Ectodermal cell (in vitro differentiated cells): ENCODE data around the gene ZFP36.
A peak's percentile ranks its signal among the peaks of the same experiment; 100 is the strongest.

Experiments used
- H3K27ac ChIP-seq: 2 replicates; pipeline ENCODE4 v1.7.0; 2013; ENCODE audit warnings: mild to moderate bottlenecking, low read depth, low read length; ENCODE audit not compliant: insufficient read depth, poor library complexity, severe bottlenecking
- H3K27me3 ChIP-seq: 2 replicates; pipeline ENCODE4 v1.7.0; 2013; ENCODE audit warnings: mild to moderate bottlenecking, low read length; ENCODE audit not compliant: insufficient read depth, control insufficient read depth, poor library complexity, severe bottlenecking
- H3K36me3 ChIP-seq: one replicate; pipeline ENCODE4 v1.7.0; 2013; ENCODE audit warnings: low read length; ENCODE audit not compliant: control insufficient read depth, insufficient read depth
- H3K4me1 ChIP-seq: one replicate; pipeline ENCODE4 v1.7.0; 2013; ENCODE audit warnings: low read length; ENCODE audit not compliant: control insufficient read depth, insufficient read depth
- H3K4me3 ChIP-seq: 2 replicates; pipeline ENCODE4 v1.7.0; 2013; ENCODE audit warnings: low read depth, low read length, control low read depth; ENCODE audit not compliant: insufficient read depth
- H3K9me3 ChIP-seq: 2 replicates; pipeline ENCODE4 v1.7.0; 2013; ENCODE audit warnings: mild to moderate bottlenecking, low read length, moderate library complexity; ENCODE audit not compliant: control insufficient read depth
- WGBS, 2 experiments: methylation state at CpG; one replicate each; pipeline ENCODE4 v1.1.7; 2013; ENCODE audit warnings: missing lambda C conversion rate in 2 of 2; 5-methylcytosine and 5-hydroxymethylcytosine counted together

ZFP36 gene

DNA sequence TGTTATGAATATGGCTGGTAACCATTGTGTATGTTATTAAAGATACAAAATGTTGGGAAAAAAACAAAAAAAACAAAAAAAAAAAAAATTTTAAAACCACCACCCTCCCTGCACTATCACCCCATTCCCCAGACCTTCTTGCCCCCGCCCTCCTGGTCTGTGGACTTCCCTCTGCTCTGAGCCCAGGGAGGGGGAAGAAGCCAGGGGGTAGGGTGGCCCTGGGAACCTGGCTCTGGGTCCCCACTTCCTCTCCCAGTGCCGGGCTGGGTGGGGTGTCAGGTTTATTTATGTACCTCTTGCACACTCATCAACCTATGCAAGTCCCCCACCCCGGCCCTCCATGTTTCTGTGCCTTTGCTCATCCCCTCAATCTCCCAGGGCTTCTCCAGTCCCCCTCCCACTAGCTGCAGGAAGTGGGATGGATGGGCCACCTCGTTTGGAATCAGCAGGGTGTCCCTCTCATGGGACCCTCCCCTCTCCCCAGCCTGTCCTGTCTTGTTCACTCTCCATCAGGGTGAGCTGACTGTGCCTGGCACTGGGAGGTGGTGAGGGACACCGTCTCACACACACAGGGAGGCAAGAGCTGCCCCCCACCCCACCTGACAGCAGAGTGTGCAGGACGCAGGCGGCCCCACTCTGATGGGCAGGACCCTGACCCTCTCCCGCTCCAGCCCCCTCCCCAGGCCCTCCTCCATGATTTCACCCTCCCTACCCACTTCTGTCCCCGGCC is 21.6 kb upstream of the ZFP36 start:
- WGBS, 2 experiments = 78 to 88% methylated on average over 9 of the region's 9 CpGs
- no peak overlapping the region for H3K27ac ChIP-seq
- H3K27me3 ChIP-seq = no peaks in the 10 kb centered on the region
- H3K9me3 ChIP-seq = no peaks in the 10 kb centered on the region
- H3K36me3 ChIP-seq = peaks cover 53% of the 10 kb centered on the region
- no peak overlapping the region for H3K4me3 ChIP-seq
- H3K4me1 ChIP-seq = no peaks in the 10 kb centered on the region

DNA sequence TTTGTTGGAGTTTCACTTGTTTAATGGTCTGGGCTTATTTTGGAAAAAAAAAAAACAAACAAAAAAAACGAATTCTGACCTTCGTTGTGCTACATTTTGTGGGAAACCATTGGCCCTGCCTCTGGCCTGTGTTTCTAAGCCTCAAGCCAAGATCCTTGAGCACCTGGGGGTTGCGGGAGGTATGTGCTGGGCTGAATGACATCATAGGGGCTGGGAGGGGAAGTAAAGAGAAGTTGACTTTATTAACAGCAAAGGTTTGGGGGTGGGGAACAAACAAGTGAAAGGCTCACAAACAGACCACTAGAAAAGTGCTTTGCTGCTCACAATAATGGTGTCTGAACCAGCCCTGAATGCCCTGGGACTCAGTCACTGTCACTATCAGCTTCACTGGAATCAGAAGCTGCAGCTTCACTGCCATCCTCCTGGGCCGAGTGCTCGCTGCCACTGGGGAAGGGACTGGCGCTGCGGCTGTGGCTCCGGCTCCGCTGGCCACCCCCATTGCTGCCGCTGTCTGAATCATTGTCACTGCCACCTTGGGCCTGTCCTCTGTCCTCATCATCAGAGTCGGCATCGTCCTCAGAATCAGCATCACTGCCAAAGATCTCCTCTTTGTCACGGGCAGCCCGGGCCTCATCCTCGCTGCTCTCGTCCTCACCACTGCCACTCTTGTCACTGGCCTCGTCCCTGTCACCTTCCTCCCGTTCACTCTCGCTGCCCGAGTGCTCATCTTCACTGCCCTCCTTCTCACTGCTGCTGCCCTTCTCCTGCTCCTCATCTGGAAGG is 20.8 kb upstream of the ZFP36 start:
- H3K36me3 ChIP-seq = peaks cover 46% of the 10 kb centered on the region

DNA sequence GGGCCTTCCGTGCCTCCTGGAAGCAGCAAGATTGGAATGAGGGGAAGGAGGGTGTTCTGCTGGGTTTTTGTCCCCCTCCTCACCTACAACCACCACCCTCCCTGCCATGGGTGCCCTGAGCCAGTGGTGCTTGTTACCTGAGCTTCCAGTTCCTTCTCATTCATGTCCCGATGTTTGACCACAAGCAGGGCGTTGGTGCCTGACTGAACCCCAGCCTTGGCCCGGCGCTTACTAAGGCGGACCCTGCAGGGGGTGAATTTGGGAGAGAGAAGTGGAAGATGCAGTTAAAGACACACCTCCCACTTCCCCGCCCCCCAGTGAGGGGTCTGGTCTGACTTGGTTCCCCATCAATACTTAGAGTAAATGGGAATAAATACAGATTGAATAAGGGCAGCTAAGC is 20.1 kb upstream of the ZFP36 start:
- Histone ChIP-seq H3K4me3 (no peak overlapping the region), H3K4me1 (no peaks in the 10 kb centered on the region), H3K27ac (no peak overlapping the region), H3K36me3 (peaks cover 41% of the 10 kb centered on the region), H3K9me3 (no peaks in the 10 kb centered on the region), H3K27me3 (no peaks in the 10 kb centered on the region)
- 94 to 97% methylated on average over 6 to 7 of the region's 7 CpGs for WGBS, 2 experiments

More for the DNA sequence above, 20.8 kb upstream of the ZFP36 start:
- no peaks in the 10 kb centered on the region for H3K9me3 ChIP-seq
- H3K4me1 ChIP-seq = no peaks in the 10 kb centered on the region
- H3K27me3 ChIP-seq = no peaks in the 10 kb centered on the region
- WGBS, 2 experiments = 91 to 93% methylated on average over 20 of the region's 20 CpGs
- H3K4me3 ChIP-seq = no peak overlapping the region
- H3K27ac ChIP-seq = no peak overlapping the region

DNA sequence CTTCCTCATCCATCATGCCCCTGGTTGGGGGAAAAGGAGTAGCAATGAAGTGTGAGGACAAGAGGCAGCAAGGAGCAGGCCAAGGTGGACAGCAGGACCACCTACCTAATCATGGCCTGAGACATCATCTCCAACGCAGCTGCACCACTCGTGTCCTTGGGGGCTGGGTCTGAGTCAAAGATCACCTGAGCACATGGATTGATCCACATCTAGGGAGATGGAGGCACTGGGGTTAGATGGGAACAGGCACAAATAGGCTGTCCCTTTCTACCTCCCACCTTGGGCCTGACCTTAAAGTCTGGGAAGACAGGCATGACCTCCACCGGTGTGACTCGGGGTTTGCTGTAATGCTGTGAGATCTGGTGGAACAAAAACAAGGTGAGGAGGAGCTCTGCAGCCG is 18.0 kb upstream of the ZFP36 start:
- no peak overlapping the region for H3K4me3 ChIP-seq
- H3K27ac ChIP-seq = no peak overlapping the region
- H3K27me3 ChIP-seq = no peaks in the 10 kb centered on the region
- H3K36me3 ChIP-seq = peaks cover 34% of the 10 kb centered on the region
- no peaks in the 10 kb centered on the region for H3K9me3 ChIP-seq
- 93 to 95% methylated on average over 5 of the region's 5 CpGs for WGBS, 2 experiments
- peaks cover 4% of the 10 kb centered on the region for H3K4me1 ChIP-seq

DNA sequence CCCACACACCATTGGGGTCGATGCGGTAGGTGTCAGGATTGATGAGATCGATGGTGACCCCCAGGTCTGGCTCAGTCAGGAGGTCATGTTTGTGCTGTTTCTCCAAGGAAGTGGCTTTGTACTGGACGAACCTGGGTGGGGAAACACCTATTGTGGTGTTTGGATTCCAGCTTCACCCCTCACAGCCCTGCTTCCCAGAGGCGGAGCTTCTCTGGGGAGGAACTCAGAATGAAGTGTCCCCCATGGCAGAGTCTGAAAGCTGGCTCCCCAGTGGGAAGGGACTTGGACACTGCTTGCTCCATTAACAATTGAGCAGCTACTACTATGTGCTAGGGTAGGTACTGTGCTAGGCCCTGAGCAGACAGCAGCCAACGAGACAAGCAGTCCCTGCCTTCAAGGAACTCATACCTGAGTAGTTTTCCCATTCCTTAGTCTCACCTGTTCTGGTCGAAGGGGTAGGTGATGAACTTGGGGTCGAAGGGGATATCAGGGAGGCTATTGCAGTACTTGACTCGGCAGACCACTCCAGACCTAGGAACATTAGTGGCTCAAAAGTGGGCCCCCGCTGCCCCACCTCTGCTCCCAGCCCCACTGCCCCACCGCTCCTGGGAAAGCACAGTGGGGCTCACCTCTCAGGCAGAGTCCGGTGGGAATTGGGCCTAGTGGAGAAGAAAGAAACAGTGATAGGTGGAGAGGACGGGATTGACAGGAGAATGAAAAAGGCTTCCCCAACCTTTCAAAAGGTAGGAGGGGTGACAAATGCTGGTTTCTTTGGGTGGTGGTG is 16.8 kb upstream of the ZFP36 start:
- Histone ChIP-seq H3K36me3 (peaks cover 34% of the 10 kb centered on the region), H3K4me1 (peaks cover 4% of the 10 kb centered on the region), H3K9me3 (no peaks in the 10 kb centered on the region), H3K27ac (no peak overlapping the region), H3K27me3 (no peaks in the 10 kb centered on the region), H3K4me3 (peak overlapping the region; percentile 97)
- WGBS, 2 experiments = 78 to 82% methylated on average over 13 of the region's 13 CpGs

DNA sequence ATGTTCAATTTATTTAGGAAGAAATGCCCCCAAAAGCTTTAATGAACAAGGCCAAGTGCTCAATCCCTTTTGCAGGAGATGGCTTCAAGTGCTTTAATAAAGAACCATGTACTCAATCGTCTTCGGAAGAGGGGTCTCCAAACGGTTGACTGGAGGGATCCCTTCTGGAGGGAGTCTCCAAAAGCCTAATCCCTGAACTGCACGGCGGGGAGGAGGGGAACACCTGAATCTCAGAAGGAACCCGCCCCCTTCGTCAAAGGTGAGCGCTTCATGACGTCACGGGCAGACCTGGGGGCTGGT is 16.2 kb upstream of the ZFP36 start:
- 1 to 2% methylated on average over 10 of the region's 10 CpGs for WGBS, 2 experiments

DNA sequence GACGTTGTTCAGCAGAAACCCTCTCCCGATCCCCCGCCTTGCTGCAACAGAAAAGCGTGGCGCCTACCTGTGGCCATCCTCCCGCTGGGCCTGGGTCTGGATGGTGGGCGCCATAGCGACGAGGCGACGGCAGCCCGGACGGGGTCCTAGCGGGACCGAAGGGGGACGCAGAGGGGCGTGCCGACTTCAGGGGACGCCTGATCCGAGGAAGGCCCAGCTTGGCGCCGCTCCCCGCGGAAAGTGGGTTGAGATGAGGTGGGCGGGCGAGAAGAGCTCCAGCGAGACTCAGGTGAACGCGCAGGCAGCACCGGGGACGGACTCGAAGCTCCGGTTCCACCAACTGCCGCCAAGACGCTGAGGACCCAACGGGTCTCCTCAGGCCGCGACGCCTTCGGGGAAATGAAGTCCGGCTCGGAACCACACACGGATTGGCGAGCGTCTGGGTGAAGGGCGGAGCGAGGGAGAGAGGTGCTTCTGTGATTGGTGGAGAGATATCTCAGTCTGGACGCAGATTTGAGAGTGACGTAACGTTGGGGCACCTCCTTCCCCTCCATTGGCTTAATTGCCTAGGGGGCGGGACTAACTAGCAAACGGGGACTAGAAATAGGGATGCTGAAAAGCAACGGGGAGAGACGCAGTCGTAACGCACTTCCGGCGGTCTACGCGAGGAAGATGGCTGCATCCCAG is 15.8 kb upstream of the ZFP36 start, which contains the start of the genes MED29 and PAF1:
Gene MED29, plus strand, starts transcription at position 628 of the 687 bp plus-strand sequence. Its CDS starts 45 bp downstream, at position 673.
Gene PAF1, minus strand, starts transcription at position 356 of the 687 bp plus-strand sequence. Its CDS starts 242 bp downstream, at position 114.
- peaks cover 4% of the 10 kb centered on the region for H3K4me1 ChIP-seq
- no peaks in the 10 kb centered on the region for H3K9me3 ChIP-seq
- 0% methylated on average over 60 of the region's 60 CpGs for WGBS, 2 experiments

More for the DNA sequence above, 16.2 kb upstream of the ZFP36 start:
- Histone ChIP-seq H3K4me3 (peak overlapping the region; percentile 97), H3K27ac (peak overlapping the region; percentile 94), H3K9me3 (no peaks in the 10 kb centered on the region), H3K4me1 (peaks cover 4% of the 10 kb centered on the region), H3K27me3 (no peaks in the 10 kb centered on the region), H3K36me3 (peaks cover 34% of the 10 kb centered on the region)

DNA sequence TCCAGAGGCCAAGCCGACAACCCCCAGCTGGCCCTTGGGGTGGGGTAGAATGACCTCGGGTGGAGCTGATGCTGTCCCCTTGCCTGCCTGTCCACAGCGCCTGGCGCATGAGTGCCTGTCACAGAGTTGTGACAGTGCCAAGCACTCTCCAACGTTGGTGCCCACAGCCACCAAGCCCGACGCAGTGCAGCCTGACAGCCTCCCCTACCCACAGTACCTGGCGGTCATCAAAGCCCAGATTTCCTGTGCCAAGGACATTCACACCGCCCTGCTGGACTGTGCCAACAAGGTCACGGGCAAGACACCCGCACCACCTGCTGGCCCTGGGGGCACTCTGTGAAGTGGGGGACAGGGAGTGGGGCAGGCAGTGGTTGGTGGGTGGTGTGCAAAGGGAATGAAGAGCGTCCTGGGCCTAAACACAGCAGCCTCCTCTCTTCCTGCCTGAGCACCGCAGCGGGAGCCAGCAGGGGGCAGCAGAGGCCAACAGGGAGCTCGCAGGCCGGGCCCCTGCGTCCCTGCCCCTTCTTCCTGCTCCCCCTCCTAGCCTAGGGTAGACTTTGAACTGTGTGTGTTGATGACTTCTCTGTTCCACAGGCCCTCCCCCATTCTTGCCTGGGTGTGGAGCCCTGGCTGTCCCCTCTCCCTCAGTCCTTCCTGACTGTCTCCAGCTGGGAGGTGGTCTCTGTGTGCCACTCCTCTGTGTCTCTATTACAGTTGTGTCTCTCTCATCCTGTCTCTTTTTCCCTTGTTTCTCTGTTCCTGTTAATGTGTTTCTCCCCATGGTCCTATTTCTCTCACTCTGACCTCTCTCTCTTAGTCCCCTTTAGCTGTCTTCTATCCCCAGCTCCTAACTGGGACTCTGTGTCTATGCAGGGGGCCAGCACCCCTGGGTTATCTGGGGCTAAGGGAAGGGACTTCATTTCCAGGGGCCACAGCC is 9.0 kb upstream of the ZFP36 start:
- Histone ChIP-seq H3K27me3 (no peaks in the 10 kb centered on the region), H3K4me3 (no peak overlapping the region), H3K27ac (no peak overlapping the region), H3K9me3 (no peaks in the 10 kb centered on the region), H3K4me1 (peaks cover 8% of the 10 kb centered on the region), H3K36me3 (peaks cover 10% of the 10 kb centered on the region)
- WGBS, 2 experiments = 47 to 50% methylated on average over 17 of the region's 17 CpGs

More for the DNA sequence above, 15.8 kb upstream of the ZFP36 start, which contains the start of the genes MED29 and PAF1:
- Histone ChIP-seq H3K4me3 (peak within 1 kb of the TSS; percentile 97), H3K36me3 (peaks cover 34% of the 10 kb centered on the region), H3K27ac (peak within 1 kb of the TSS; percentile 94), H3K27me3 (no peaks in the 10 kb centered on the region)

DNA sequence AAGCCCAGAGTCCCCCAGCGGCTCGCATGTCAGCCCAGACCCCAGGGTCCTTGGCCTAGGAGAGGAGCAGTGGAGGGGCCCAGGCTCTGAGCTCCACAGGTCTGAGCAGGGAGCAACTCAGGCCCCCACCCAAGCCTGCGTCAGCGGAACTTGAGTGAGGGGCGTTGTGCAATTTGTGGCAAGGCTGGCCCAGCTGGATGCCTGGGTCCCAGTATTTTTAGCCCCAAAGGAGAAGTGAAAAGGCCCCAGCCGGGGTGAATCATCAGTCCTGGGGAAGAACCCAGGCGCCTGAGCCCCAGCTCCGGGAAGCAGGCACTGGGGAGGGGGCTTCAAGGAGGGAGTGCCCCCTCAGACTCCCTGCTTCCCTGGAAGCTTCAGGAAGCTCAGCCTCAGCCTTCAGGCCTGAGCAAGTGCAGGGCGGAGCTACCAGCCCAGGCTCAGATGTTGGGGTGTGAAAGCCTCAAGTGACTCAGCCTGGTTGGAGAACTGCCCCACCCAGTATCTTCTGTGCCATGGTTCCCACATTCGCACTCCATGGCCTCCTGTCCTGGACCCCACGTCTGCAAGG is 8.3 kb upstream of the ZFP36 start:
- Histone ChIP-seq H3K9me3 (no peaks in the 10 kb centered on the region), H3K4me1 (peaks cover 12% of the 10 kb centered on the region), H3K27ac (no peak overlapping the region), H3K36me3 (peaks cover 9% of the 10 kb centered on the region), H3K27me3 (no peaks in the 10 kb centered on the region), H3K4me3 (no peak overlapping the region)
- 92% methylated on average over 11 of the region's 11 CpGs for WGBS, 2 experiments
